ENCODE measurements around the gene WDFY4.

Gene WDFY4

GRCh38 chr10:48758411-48758810 lies 73.7 kb downstream of the WDFY4 start:
- no peak for TF ChIP-seq CTCF (conservative IDR thresholded peaks at IDR 0.05; ENCODE audit: low read depth, low read length)
- H3K4me3 ChIP-seq (ENCODE audit: low read depth, low read length): no peak overlapping the region
- no peak for DNase-seq (ENCODE audit: low read depth)

DNA sequence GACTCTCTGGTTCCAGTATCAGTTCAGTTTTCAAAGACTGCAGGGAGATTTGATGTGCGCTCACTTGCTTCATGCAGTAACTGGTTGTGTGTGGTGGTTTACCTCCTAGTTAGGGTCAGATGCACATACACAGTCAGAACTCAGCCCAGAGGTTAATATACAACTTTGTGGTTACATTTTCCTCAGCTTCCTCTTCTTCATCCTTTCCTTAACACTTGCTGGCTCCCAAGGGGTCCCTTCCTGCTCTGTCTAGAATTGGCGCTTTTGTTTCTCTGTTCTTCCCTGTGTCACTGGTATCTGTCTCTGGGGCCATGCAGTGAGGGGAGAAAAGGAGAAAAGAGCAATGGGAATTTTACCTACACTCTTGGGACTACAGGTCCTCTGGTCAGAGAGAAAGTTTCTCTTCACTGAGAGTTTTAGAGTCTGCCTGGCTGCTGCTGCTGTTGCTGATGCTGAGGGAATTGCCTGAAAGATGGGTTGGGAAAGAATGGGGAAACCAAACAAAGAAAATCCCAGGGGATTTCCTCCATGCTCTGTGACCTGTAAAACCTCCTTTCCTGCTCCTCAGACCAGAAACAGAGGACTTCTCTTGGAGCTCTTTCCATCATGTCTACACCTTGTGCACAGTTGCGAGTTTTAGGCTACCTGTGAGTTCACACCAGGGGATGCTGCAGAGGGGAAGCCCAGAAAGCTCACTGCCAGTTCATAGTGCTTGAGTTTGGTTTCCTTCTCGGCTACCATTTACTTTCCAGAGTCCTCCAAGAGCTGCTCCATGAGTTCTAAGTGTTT lies 74.6 kb downstream of the WDFY4 start:
- TF ChIP-seq CTCF (conservative IDR thresholded peaks at IDR 0.05; ENCODE audit: low read depth, low read length): no peak
- DNase-seq (ENCODE audit: low read depth): no peak
- H3K4me3 ChIP-seq (ENCODE audit: low read depth, low read length): no peak overlapping the region

DNA sequence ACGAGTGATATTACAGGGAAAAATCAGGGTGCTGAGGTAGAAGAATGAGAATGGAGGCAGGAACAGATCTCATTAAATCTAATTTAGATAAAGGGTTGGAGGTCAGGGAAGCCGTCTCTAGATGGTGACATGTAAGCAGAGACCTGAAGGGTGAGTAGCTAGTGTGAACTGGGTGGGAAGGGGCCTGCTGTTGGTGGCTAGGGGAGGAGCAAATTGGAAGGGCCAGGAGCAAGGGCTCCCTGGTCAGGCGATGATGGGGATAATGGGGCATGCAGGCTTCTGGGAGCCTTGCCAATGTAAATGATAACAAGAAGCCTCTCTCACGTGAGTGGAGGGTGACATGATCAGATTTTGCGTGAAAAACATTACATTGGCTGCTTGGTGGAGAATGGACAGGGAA lies 76.3 kb downstream of the WDFY4 start:
- DNase-seq (ENCODE audit: low read depth): no peak
- no peak for TF ChIP-seq CTCF (conservative IDR thresholded peaks at IDR 0.05; ENCODE audit: low read depth, low read length)
- no peak overlapping the region for H3K4me3 ChIP-seq (ENCODE audit: low read depth, low read length)

GRCh38 chr10:48762064-48763042 lies 77.7 kb downstream of the WDFY4 start:
- H3K4me3 ChIP-seq (ENCODE audit: low read depth, low read length): no peak overlapping the region
- DNase-seq (ENCODE audit: low read depth): no peak
- no peak for TF ChIP-seq CTCF (conservative IDR thresholded peaks at IDR 0.05; ENCODE audit: low read depth, low read length)

DNA sequence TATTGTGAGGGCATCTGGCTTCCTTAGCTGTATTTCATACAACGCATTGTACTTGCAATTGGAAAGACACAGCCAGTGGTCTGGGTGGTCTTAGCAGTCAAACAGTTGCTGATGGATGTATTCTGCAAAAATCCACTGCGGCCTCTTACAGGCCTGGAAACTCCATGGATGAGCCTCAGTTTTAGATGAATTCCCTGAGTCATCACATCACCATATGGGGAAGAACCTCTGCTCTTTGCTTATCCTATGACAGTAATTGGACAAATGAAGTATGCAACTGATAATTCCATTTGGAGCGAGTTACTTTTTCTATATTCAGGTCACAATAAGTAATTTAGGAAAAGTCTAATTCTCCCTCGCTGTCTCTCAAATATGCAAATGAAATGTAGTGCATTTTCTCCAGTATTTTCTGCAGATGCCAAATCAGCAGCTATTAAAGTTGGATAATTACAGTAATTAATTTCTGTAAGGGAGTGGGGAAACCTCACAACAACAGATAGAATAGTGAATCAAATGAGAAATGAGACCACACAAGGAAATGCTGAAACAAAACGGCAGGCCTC lies 78.8 kb downstream of the WDFY4 start:
- DNase-seq (ENCODE audit: low read depth): no peak
- H3K4me3 ChIP-seq (ENCODE audit: low read depth, low read length): no peak overlapping the region
- TF ChIP-seq CTCF (conservative IDR thresholded peaks at IDR 0.05; ENCODE audit: low read depth, low read length): no peak

GRCh38 chr10:48764486-48764885 lies 79.8 kb downstream of the WDFY4 start:
- no peak overlapping the region for H3K4me3 ChIP-seq (ENCODE audit: low read depth, low read length)
- no peak for DNase-seq (ENCODE audit: low read depth)
- no peak for TF ChIP-seq CTCF (conservative IDR thresholded peaks at IDR 0.05; ENCODE audit: low read depth, low read length)

Measured in choroid plexus epithelial cell (primary cell).